ENCODE data around the gene PTPN6.

PTPN6 gene

GRCh38 chr12:6954316-6955107, 3.4 kb downstream of the PTPN6 start:
- in situ Hi-C loops (cut with HindIII; ENCODE audit: low sequenced_read_pairs): no loop called here
- no peak for TF ChIP-seq CTCF (IDR thresholded peaks at IDR 0.05; ENCODE audit: low read depth, low read length, missing control alignments)
- no peak overlapping the region for H3K4me3 ChIP-seq (ENCODE audit: low read depth, low read length)
- no peak for DNase-seq (ENCODE audit: low read depth)

GRCh38 chr12:6955108-6956020, 4.2 kb downstream of the PTPN6 start:
- in situ Hi-C loops (cut with HindIII; ENCODE audit: low sequenced_read_pairs): no loop called here
- no peak for DNase-seq (ENCODE audit: low read depth)
- H3K4me3 ChIP-seq (ENCODE audit: low read depth, low read length): no peak overlapping the region

GRCh38 chr12:6956021-6956727, 5.0 kb downstream of the PTPN6 start:
- no peak for TF ChIP-seq CTCF (IDR thresholded peaks at IDR 0.05; ENCODE audit: low read depth, low read length, missing control alignments)
- in situ Hi-C loops (cut with HindIII; ENCODE audit: low sequenced_read_pairs): no loop called here
- no peak overlapping the region for H3K4me3 ChIP-seq (ENCODE audit: low read depth, low read length)
- DNase-seq (ENCODE audit: low read depth): no peak

More at GRCh38 chr12:6955108-6956020, 4.2 kb downstream of the PTPN6 start:
- TF ChIP-seq CTCF (IDR thresholded peaks at IDR 0.05; ENCODE audit: low read depth, low read length, missing control alignments): no peak

- no peak overlapping the region for H3K4me3 ChIP-seq (ENCODE audit: low read depth, low read length)
- in situ Hi-C loops (cut with HindIII; ENCODE audit: low sequenced_read_pairs): no loop called here
- TF ChIP-seq CTCF (IDR thresholded peaks at IDR 0.05; ENCODE audit: low read depth, low read length, missing control alignments): no peak
- DNase-seq (ENCODE audit: low read depth): no peak
Observed at GRCh38 chr12:6957151-6957701, 6.1 kb downstream of the PTPN6 start.

- TF ChIP-seq CTCF (IDR thresholded peaks at IDR 0.05; ENCODE audit: low read depth, low read length, missing control alignments): no peak
- H3K4me3 ChIP-seq (ENCODE audit: low read depth, low read length): no peak overlapping the region
- no peak for DNase-seq (ENCODE audit: low read depth)
- in situ Hi-C loops (cut with HindIII; ENCODE audit: low sequenced_read_pairs): no loop called here
Observed at GRCh38 chr12:6957741-6958608, 6.8 kb downstream of the PTPN6 start.

All from astrocyte of the cerebellum (primary cell).